GM12878 (cell line): ENCODE data around the gene C10orf105. TPM values are rescaled to one million over a fixed set of nuclear protein-coding genes. Genes with fewer than 3 reads are reported as not detected.

Experiments used
- ATAC-seq: fragments of 200-7000 bp; cut with Tn5 transposase; 3 replicates; pipeline ENCODE4 v1.9.1; 2020; ENCODE audit warnings: mild to moderate bottlenecking, moderate library complexity
- BruUV-seq: library from RNA; stranded (reverse); fragments of 400-500 nt; replicated peaks from 2 replicates; lab custom pipeline; 2021; lab: Mats Ljungman, UMichigan
- CTCF ChIA-PET: fragments of 300-600 bp; sonication (Branson Sonifier 250); formaldehyde crosslinking; extraction: SDS; loops from one replicate; lab custom pipeline; 2021; ENCODE audit warnings: inconsistent platforms; lab: Yijun Ruan, JAX
- POLR2A ChIA-PET: fragments of 350-600 bp; formaldehyde crosslinking; extraction: SDS; loops from one replicate; lab custom pipeline; 2021; ENCODE audit warnings: inconsistent platforms; lab: Charles Lee
- RAD21 ChIA-PET: fragments of 300-600 bp; sonication (Branson Sonifier 250); formaldehyde crosslinking; loops from one replicate; lab custom pipeline; 2023; ENCODE audit warnings: antibody characterized with exemption; ENCODE audit not compliant: unreplicated experiment; lab: Charles Lee
- SMC1A ChIA-PET: fragments of 300-600 bp; sonication (Branson Sonifier 250); formaldehyde crosslinking; loops from one replicate; lab custom pipeline; 2023; ENCODE audit not compliant: unreplicated experiment, uncharacterized antibody; lab: Charles Lee
- DNase-seq: peaks from one replicate; pipeline ENCODE4 v3.0.0-alpha.2; 2011; ENCODE audit warnings: low read depth, low spot score
- FAIRE-seq: peaks from 3 replicates; lab custom pipeline; 2011; peaks lifted over from hg19 to GRCh38; lab: Jason Lieb, UNC
- H2AFZ ChIP-seq: 2 replicates; pipeline ENCODE4 v1.6.0; 2011; ENCODE audit warnings: low read depth, low read length, control low read depth; ENCODE audit not compliant: control insufficient read depth
- H3K27ac ChIP-seq: 2 replicates; pipeline ENCODE4 v1.5.1; 2011; ENCODE audit warnings: control low read depth; ENCODE audit not compliant: control insufficient read depth, insufficient read depth
- H3K27me3 ChIP-seq, 2 experiments: replicated peaks in 1 of 2; 2 replicates each; pipeline versions ENCODE4 v1.6.0 to v1.6.1; 2011; ENCODE audit warnings: low read length in 1 of 2; ENCODE audit not compliant: control insufficient read depth in 2 of 2, insufficient read depth in 2 of 2
- H3K36me3 ChIP-seq, 2 experiments: 2 replicates each; pipeline ENCODE4 v1.5.1; 2011; ENCODE audit warnings: low read length in 1 of 2; ENCODE audit not compliant: control insufficient read depth in 2 of 2, insufficient read depth in 2 of 2
- H3K4me1 ChIP-seq: 2 replicates; pipeline ENCODE4 v1.6.1; 2011; ENCODE audit warnings: mild to moderate bottlenecking, low read length, moderate library complexity, mixed read lengths; ENCODE audit not compliant: control insufficient read depth, insufficient read depth
- H3K4me2 ChIP-seq: 2 replicates; pipeline ENCODE4 v1.6.0; 2011; ENCODE audit warnings: control low read depth; ENCODE audit not compliant: control insufficient read depth, insufficient read depth
- H3K4me3 ChIP-seq: fragments of 200-600 bp; sonication (generic); 2 replicates; pipeline ENCODE4 v1.5.1; 2016
- H3K79me2 ChIP-seq: 2 replicates; pipeline ENCODE4 v1.6.0; 2011; ENCODE audit warnings: low read length; ENCODE audit not compliant: control insufficient read depth, insufficient read depth
- H3K9ac ChIP-seq: 2 replicates; pipeline ENCODE4 v1.8.0; 2011; ENCODE audit warnings: low read length, control low read depth, mixed read lengths; ENCODE audit not compliant: control insufficient read depth, insufficient read depth
- H3K9me3 ChIP-seq: replicated peaks from 3 replicates; pipeline ENCODE4 v1.5.1; 2011; ENCODE audit warnings: mild to moderate bottlenecking, low read length; ENCODE audit not compliant: control insufficient read depth, insufficient read depth
- H4K20me1 ChIP-seq: 2 replicates; pipeline ENCODE4 v1.6.0; 2011; ENCODE audit not compliant: control insufficient read depth, insufficient read depth
- BCL3 ChIP-seq: IDR thresholded peaks from 2 replicates; pipeline ENCODE4 v1.6.1; 2011; ENCODE audit warnings: borderline replicate concordance, low read depth, mild to moderate bottlenecking, moderate library complexity, low read length; ENCODE audit not compliant: insufficient read depth, poor library complexity, severe bottlenecking
- RAD51 ChIP-seq: fragments of 450-650 bp; IDR thresholded peaks from 2 replicates; pipeline ENCODE4 v1.6.1; 2016; ENCODE audit warnings: moderate library complexity, mild to moderate bottlenecking, inconsistent platforms
- SMAD1 ChIP-seq: fragments of 450-650 bp; IDR thresholded peaks from 2 replicates; pipeline ENCODE4 v1.6.1; 2018; ENCODE audit warnings: mild to moderate bottlenecking, low read depth; ENCODE audit not compliant: partially characterized antibody
- TCF7 ChIP-seq: IDR thresholded peaks from 2 replicates; pipeline ENCODE4 v1.6.1; 2014; ENCODE audit warnings: antibody characterized with exemption, borderline replicate concordance
- ZBED1 ChIP-seq: IDR thresholded peaks from 2 replicates; pipeline ENCODE4 v1.6.1; 2016; ENCODE audit warnings: borderline replicate concordance
- WGBS: methylation state at CpG from one replicate; pipeline ENCODE4 v1.1.6; 2016; ENCODE audit warnings: low lambda C conversion rate; ENCODE audit not compliant: insufficient replicate concordance, insufficient coverage; ENCODE audit errors: missing lambda C conversion rate; 5-methylcytosine and 5-hydroxymethylcytosine counted together
- in situ Hi-C: fragments of 300-500 bp; cut with MboI; formaldehyde crosslinking; loops from 9 replicates; pipeline ENCODE4 v1.14.3; 2018; ENCODE audit warnings: mixed read lengths
- intact Hi-C: fragments of 100-400 bp; cut with micrococcal nuclease; formaldehyde crosslinking; loops from one replicate; pipeline ENCODE4 v1.14.2; 2022; ENCODE audit not compliant: unreplicated experiment
- polyA plus RNA-seq, 11 experiments: library from polyadenylated mRNA; depleted of rRNA in 4 of 11; unstranded in 6 of 11; stranded (reverse) in 5 of 11; fragments of >200 nt; fragmentation: Nextera tagmentation in 4 of 11; fragmentation: Illumina TruSeq in 1 of 11; extraction: Ambion mirVana in 4 of 11; extraction: Trizol in 1 of 11; gene quantifications; 1 replicate in 1 of 11; 2 replicates in 10 of 11; pipeline versions ENCODE4 v1.2.1 to v1.2.3, GENCODE V29; 2011 to 2016; ENCODE audit warnings: inconsistent platforms in 2 of 11, missing spikeins in 2 of 11, low read depth in 1 of 11
- total RNA-seq, 4 experiments: library from RNA; depleted of rRNA in 3 of 4; stranded (reverse); fragments of >200 nt in 3 of 4; fragmentation: Illumina TruSeq in 1 of 4; extraction: Trizol in 1 of 4; gene quantifications; 2 replicates each; pipeline versions ENCODE4 v1.2.1 to v1.2.3, GENCODE V29; 2013 to 2021
- TF ChIP-seq, protein P1 (sequence below): IDR thresholded peaks from 2 replicates; pipeline ENCODE4 v1.6.1; 2012; ENCODE audit warnings: low read depth, low read length, improper control_type of control experiment

C10orf105 gene
- total and polyA plus RNA-seq, 10 of the 15 experiments (the other 5 are each of a cell fraction or from before 2014, with no cell fraction given), result 0.04 to 0.06 (median 0.05) TPM; not detected in 7

DNA sequence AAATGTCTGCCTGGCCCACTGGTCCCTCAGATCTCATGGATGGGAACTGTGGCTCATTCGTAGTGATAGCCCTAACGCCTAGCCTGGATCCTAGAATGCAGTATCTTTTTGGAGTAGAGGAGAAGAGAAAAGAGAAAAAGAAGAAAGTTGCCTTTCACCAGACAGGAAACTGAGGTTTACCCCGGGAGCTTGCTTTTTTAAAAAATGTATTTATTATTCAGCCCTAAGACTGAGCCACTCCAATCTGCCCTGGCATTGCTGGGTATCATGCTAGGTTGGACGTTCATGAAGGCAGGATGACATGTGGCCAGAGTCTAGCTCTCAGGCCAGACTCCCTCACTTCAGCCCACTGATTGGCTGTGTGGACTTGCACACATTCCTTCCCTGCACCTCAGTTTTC lies 21.5 kb upstream of the C10orf105 start:
- POLR2A ChIA-PET, result no interaction called here
- H3K4me3 ChIP-seq, result no peak overlapping the region
- SMC1A ChIA-PET, result interaction anchor here (1.0 to 3.7 kb wide), 2 partner anchors 8 to 27 kb away, joined by 3 to 13 read pairs; no protein-coding TSS in a partner anchor
- H3K9ac ChIP-seq, result no peak overlapping the region
- no peaks in the 10 kb centered on the region; the same call in 2 of the 3 replicates for H3K9me3 ChIP-seq
- DNase-seq (no peak), FAIRE-seq (no peak), ATAC-seq (no peak)
- RAD21 ChIA-PET, result no interaction called here
- H3K36me3 ChIP-seq, result no peaks in the 10 kb centered on the region
- 8% methylated on average over 4 of the region's 4 CpGs for WGBS
- H3K27me3 ChIP-seq, result no peaks in the 10 kb centered on the region
- H2AFZ ChIP-seq, result no peak overlapping the region
- H3K4me2 ChIP-seq, result no peak overlapping the region
- no peaks in the 10 kb centered on the region for H4K20me1 ChIP-seq
- H3K27ac ChIP-seq, result no peak overlapping the region
- peaks cover 12% of the 10 kb centered on the region for H3K4me1 ChIP-seq
- intact Hi-C loops, result no loop called here
- CTCF ChIA-PET, result interaction anchor here (1.2 to 1.6 kb wide), 2 partner anchors 32 to 34 kb away, joined by 4 read pairs; no protein-coding TSS in a partner anchor
- no peaks in the 10 kb centered on the region for H3K79me2 ChIP-seq
- in situ Hi-C loops, result no loop called here
- BruUV-seq, result no TSS peak
- TF ChIP-seq RAD51, result no peak
- TF ChIP-seq TCF7, result no peak
- no peak for TF ChIP-seq SMAD1
- TF ChIP-seq, protein P1, sequence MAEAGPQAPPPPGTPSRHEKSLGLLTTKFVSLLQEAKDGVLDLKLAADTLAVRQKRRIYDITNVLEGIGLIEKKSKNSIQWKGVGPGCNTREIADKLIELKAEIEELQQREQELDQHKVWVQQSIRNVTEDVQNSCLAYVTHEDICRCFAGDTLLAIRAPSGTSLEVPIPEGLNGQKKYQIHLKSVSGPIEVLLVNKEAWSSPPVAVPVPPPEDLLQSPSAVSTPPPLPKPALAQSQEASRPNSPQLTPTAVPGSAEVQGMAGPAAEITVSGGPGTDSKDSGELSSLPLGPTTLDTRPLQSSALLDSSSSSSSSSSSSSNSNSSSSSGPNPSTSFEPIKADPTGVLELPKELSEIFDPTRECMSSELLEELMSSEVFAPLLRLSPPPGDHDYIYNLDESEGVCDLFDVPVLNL, result no peak
- TF ChIP-seq BCL3, result no peak
- TF ChIP-seq ZBED1, result no peak
